Tibial nerve (tissue), 4 donors: ENCODE measurements around the gene GCSAM. TPM values are rescaled to one million over a fixed set of nuclear protein-coding genes. Genes with fewer than 3 reads are reported as not detected.

Experiments
- DNase-seq, 2 donors: peaks; one replicate each; pipeline ENCODE4 v3.0.0-alpha.2; 2019; ENCODE audit warnings: low spot score in 2 of 2
- H3K27ac ChIP-seq, 4 donors: fragments of 200-600 bp; sonication (generic) in 3 of 4; one replicate each; pipeline ENCODE4 v1.5.1; 2017 to 2019; ENCODE audit warnings: mild to moderate bottlenecking in 1 of 4
- H3K27me3 ChIP-seq, 2 donors: fragments of 200-600 bp; sonication (generic) in 1 of 2; one replicate each; pipeline versions ENCODE4 v1.5.1 to v1.6.0; 2017 to 2019
- H3K36me3 ChIP-seq, 3 donors: fragments of 200-600 bp; sonication (generic); one replicate each; pipeline ENCODE4 v1.5.1; 2018 to 2019
- H3K4me1 ChIP-seq, 4 donors: fragments of 200-600 bp; sonication (generic) in 3 of 4; one replicate each; pipeline ENCODE4 v1.5.1; 2017 to 2019
- H3K4me3 ChIP-seq, 4 donors: fragments of 200-600 bp; sonication (generic) in 3 of 4; one replicate each; pipeline ENCODE4 v1.5.1; 2017 to 2019; ENCODE audit warnings: mild to moderate bottlenecking in 1 of 4, moderate library complexity in 1 of 4
- H3K9me3 ChIP-seq, 4 donors: fragments of 200-600 bp; sonication (generic) in 3 of 4; one replicate each; pipeline ENCODE4 v1.5.1; 2017 to 2019
- EP300 ChIP-seq, 2 donors: sonication (generic); formaldehyde crosslinking; IDR thresholded peaks; one replicate each; pipeline ENCODE4 v1.6.1; 2017; ENCODE audit warnings: antibody characterized with exemption in 2 of 2, mild to moderate bottlenecking in 1 of 2
- POLR2A ChIP-seq, 2 donors: fragments of 450-650 bp; IDR thresholded peaks; one replicate each; pipeline ENCODE4 v1.6.1; 2017; ENCODE audit warnings: antibody characterized with exemption in 2 of 2, mild to moderate bottlenecking in 2 of 2, moderate library complexity in 2 of 2
- WGBS, 2 donors: methylation state at CpG; one replicate each; pipeline ENCODE4 v1.1.5; 2018; 5-methylcytosine and 5-hydroxymethylcytosine counted together
- total RNA-seq, 4 donors: library from RNA; depleted of rRNA; stranded (reverse); fragments of >200 nt; gene quantifications; one replicate each; pipeline ENCODE4 v1.1.0, GENCODE V29; 2016
- TF ChIP-seq, protein P1 (sequence below), 5 experiments: fragments of 200-600 bp in 3 of 5; fragments of 450-650 bp in 2 of 5; sonication (generic) in 3 of 5; IDR thresholded peaks; one replicate each; pipeline ENCODE4 v1.5.1; 2016 to 2019; ENCODE audit warnings: antibody characterized with exemption in 5 of 5, mild to moderate bottlenecking in 3 of 5, moderate library complexity in 2 of 5

Gene GCSAM
- total RNA-seq, 4 donors from 2014 or later: under 0.01 to 2.0 TPM; not detected in 2

DNA sequence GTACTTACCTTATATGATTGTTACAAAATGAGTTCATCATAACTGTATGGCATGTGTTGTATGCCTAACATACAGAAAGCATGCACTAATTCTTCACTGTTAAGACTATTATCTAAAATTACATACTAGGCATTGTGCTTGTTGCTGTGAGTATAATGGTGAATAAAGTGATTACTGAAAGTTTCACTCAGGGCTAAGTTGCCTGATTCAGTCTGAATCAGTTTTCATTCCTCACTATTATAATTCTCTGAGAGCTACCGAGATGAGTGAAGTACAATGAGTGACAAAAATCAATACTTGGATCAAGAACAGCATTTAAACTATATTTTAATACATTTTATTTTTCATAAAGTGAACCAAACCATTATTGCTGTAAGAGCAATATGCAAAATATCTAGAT, 7.5 kb upstream of the GCSAM start:
- H3K9me3 ChIP-seq: peaks cover 0 to 15% (median 0%) of the 10 kb centered on the region in 4 donors
- H3K4me1 ChIP-seq: peaks cover 0 to 16% (median 6%) of the 10 kb centered on the region in 4 donors
- DNase-seq: no peak
- H3K27me3 ChIP-seq: no peaks in the 10 kb centered on the region
- no peak overlapping the region for H3K4me3 ChIP-seq
- 64 to 85% methylated on average over 1 of the region's 1 CpG for WGBS, 2 donors
- TF ChIP-seq, protein P1, sequence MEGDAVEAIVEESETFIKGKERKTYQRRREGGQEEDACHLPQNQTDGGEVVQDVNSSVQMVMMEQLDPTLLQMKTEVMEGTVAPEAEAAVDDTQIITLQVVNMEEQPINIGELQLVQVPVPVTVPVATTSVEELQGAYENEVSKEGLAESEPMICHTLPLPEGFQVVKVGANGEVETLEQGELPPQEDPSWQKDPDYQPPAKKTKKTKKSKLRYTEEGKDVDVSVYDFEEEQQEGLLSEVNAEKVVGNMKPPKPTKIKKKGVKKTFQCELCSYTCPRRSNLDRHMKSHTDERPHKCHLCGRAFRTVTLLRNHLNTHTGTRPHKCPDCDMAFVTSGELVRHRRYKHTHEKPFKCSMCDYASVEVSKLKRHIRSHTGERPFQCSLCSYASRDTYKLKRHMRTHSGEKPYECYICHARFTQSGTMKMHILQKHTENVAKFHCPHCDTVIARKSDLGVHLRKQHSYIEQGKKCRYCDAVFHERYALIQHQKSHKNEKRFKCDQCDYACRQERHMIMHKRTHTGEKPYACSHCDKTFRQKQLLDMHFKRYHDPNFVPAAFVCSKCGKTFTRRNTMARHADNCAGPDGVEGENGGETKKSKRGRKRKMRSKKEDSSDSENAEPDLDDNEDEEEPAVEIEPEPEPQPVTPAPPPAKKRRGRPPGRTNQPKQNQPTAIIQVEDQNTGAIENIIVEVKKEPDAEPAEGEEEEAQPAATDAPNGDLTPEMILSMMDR (IDR thresholded peaks at IDR 0.05): no peak
- TF ChIP-seq POLR2A (IDR thresholded peaks at IDR 0.05) (no peak), EP300 (IDR thresholded peaks at IDR 0.05) (no peak)
- H3K27ac ChIP-seq: no peak overlapping the region
- H3K36me3 ChIP-seq: no peaks in the 10 kb centered on the region

DNA sequence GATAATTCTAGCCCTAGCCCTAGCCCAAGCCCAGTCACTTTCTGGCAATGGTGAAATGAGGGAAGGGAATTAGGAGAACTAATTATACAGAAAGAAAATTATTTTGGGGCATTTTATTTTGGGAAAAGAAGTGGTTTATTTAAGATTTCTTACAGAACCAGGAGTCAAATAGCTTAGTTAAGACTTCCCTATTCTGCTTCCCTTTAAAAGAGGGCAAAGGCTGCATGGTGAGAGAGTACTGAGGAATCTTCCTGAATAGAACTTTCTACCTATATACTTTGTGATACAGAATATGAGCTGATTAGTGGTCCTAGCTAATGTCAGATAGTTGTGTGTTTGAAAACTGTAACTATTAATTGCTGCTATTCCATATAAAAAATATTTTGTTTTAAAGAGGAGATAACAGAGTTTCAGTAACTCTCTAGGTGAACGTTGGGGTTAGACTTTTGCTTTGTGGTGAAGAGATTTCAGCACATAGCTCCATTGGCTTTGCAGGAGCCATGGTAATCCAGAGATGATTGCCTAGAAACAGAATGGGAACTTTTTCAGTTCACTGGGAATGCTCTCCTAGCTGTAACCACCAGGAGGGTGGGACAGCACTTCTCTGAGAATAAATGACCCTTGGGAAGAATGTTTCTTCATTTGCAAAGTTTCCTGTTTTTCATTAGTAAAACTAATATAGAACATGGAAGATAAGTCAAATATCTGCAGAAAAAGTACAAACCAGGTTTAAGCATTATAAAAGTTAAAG, 5.3 kb upstream of the GCSAM start:
- peaks cover 0 to 16% (median 6%) of the 10 kb centered on the region in 4 donors for H3K4me1 ChIP-seq
- TF ChIP-seq, protein P1 (IDR thresholded peaks at IDR 0.05): no peak
- TF ChIP-seq EP300 (IDR thresholded peaks at IDR 0.05) (no peak), POLR2A (IDR thresholded peaks at IDR 0.05) (no peak)
- no peak for DNase-seq
- peaks cover 0 to 5% (median 0%) of the 10 kb centered on the region in 4 donors for H3K9me3 ChIP-seq
- H3K27ac ChIP-seq: no peak overlapping the region
- H3K36me3 ChIP-seq: no peaks in the 10 kb centered on the region
- WGBS, 2 donors: 43 to 50% methylated on average over 1 of the region's 1 CpG
- H3K4me3 ChIP-seq: no peak overlapping the region
- no peaks in the 10 kb centered on the region for H3K27me3 ChIP-seq

DNA sequence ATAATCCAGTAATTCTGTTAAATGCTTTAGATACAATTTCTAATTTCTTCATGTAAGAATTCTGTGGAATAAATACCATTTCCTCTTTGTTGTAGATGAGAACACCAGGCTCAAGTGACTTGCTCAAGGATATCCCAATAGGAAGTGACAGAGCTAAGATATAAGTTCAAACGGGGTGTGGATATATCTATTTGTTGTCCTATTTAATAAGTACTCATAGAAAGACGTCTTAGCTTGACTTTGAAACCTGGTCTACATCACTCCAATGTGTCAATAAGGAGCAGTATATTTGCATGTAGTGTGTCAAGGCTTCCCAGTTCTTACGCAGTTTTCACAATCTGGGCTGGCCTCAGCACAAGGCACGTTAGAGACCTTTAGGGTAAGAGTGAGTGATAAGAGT, 4.7 kb upstream of the GCSAM start:
- Histone ChIP-seq H3K4me3 (no peak overlapping the region), H3K27me3 (no peaks in the 10 kb centered on the region), H3K27ac (peak overlapping the region in 1 of 4 donors; percentile 21), H3K4me1 (peaks cover 0 to 16% (median 6%) of the 10 kb centered on the region in 4 donors), H3K36me3 (no peaks in the 10 kb centered on the region), H3K9me3 (peaks cover 0 to 2% (median 0%) of the 10 kb centered on the region in 4 donors)
- 54 to 58% methylated on average over 4 of the region's 4 CpGs for WGBS, 2 donors
- DNase-seq: no peak
- TF ChIP-seq, protein P1 (IDR thresholded peaks at IDR 0.05): no peak
- TF ChIP-seq POLR2A (IDR thresholded peaks at IDR 0.05): no peak
- TF ChIP-seq EP300 (IDR thresholded peaks at IDR 0.05): no peak

DNA sequence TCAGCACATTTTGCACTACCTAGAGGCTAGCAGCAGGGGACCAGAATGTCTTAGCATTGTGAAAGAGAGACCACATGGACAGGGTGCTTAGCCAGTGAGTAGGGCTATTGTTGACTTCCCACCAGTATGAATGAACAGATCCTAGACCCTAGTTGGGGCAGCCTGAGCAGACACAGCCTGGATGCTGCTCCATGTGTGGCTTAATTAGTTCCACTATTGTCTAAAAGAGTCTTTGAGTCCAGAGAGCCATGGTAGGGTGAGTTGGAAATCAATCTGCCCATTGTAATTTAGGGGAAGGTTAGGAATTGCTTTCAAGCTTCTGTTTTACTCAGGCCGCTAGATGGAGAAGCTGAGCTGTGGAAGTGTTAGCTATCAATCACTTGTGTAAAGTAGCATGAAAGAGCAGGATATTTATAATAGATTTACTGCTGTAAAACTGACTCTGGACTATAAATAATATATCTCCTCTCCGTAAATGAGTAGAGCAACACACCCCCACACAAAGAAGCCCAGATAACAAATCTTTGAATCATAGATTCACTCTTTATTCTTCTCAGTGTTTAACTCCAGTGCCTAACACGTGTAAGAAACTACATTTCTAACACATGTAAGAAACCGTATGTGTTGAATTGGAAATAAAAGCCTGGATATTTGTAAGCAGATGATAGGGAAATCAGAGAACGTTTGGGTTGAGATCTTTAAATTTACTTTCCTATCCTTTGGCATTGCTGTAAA, 4.1 kb upstream of the GCSAM start:
- TF ChIP-seq EP300 (IDR thresholded peaks at IDR 0.05): no peak
- TF ChIP-seq, protein P1 (IDR thresholded peaks at IDR 0.05): peak in 4 of 5 experiments; percentile 24 to 57 (median 50)
- H3K9me3 ChIP-seq: no peaks in the 10 kb centered on the region
- peak overlapping the region in 2 of 4 donors; percentile 13 to 21 for H3K27ac ChIP-seq
- no peaks in the 10 kb centered on the region for H3K36me3 ChIP-seq
- DNase-seq: peak in 1 of 2 donors; percentile 41
- no peaks in the 10 kb centered on the region for H3K27me3 ChIP-seq
- WGBS, 2 donors: 26 to 32% methylated on average over 5 of the region's 5 CpGs
- H3K4me1 ChIP-seq: peaks cover 0 to 16% (median 6%) of the 10 kb centered on the region in 4 donors
- no peak overlapping the region for H3K4me3 ChIP-seq

DNA sequence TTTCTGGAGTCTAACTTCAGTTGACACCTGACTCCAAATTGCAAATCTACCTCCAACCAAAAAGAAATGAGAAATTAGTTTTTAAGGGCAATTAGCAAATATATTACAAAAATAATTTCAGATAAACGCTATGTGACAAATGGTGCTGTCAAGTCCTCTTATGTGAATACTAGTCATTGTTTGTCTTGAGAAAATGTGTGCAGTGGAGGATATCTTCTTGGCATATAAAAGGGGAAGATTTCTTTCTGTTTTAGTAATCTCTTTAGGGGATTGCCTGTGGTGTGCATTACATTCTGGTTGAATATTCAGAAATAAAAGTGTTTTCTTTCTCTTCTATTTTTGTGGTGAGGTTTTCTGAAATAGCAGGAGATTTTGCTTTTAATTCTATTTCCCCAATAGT, 3.0 kb upstream of the GCSAM start:
- WGBS, 2 donors: 18 to 30% methylated on average over 1 of the region's 1 CpG
- DNase-seq: no peak

More for the DNA sequence above, 3.0 kb upstream of the GCSAM start:
- H3K27ac ChIP-seq: no peak overlapping the region
- no peaks in the 10 kb centered on the region for H3K9me3 ChIP-seq
- TF ChIP-seq, protein P1 (IDR thresholded peaks at IDR 0.05): no peak
- TF ChIP-seq POLR2A (IDR thresholded peaks at IDR 0.05): no peak
- TF ChIP-seq EP300 (IDR thresholded peaks at IDR 0.05): no peak
- H3K36me3 ChIP-seq: no peaks in the 10 kb centered on the region
- no peak overlapping the region for H3K4me3 ChIP-seq
- no peaks in the 10 kb centered on the region for H3K27me3 ChIP-seq
- H3K4me1 ChIP-seq: peaks cover 0 to 16% (median 6%) of the 10 kb centered on the region in 4 donors
